ENCODE data around the gene CETN3.

Gene CETN3

DNA sequence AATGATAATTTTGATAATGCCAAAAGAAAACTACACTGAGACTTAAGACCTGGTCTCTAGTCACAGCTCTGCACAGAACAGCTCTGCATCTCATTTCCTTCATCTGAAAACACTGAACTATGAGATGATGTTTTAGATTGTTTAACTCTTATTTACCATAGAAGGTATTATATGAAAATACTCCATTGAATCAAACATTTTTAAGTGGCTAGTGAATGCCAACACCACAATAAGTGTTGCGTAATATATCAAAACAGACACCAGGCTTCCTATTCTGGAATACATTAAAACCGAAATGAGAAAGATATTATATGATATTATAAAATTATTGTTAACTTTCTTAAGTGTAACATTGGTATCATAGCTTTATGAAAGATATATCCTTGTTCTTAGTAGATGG is 14.6 kb downstream of the CETN3 start:
- H3K9me3 ChIP-seq, result no peaks in the 10 kb centered on the region
- intact Hi-C loops (cut with DNase I; ENCODE audit: low total_unique reads), result no loop called here
- H3K4me1 ChIP-seq, result no peaks in the 10 kb centered on the region
- no peak overlapping the region for H3K4me3 ChIP-seq
- H3K36me3 ChIP-seq, result peaks cover 0 to 13% (median 12%) of the 10 kb centered on the region in 3 donors
- DNase-seq, result no peak
- H3K27me3 ChIP-seq, result no peaks in the 10 kb centered on the region
- TF ChIP-seq, protein P1, sequence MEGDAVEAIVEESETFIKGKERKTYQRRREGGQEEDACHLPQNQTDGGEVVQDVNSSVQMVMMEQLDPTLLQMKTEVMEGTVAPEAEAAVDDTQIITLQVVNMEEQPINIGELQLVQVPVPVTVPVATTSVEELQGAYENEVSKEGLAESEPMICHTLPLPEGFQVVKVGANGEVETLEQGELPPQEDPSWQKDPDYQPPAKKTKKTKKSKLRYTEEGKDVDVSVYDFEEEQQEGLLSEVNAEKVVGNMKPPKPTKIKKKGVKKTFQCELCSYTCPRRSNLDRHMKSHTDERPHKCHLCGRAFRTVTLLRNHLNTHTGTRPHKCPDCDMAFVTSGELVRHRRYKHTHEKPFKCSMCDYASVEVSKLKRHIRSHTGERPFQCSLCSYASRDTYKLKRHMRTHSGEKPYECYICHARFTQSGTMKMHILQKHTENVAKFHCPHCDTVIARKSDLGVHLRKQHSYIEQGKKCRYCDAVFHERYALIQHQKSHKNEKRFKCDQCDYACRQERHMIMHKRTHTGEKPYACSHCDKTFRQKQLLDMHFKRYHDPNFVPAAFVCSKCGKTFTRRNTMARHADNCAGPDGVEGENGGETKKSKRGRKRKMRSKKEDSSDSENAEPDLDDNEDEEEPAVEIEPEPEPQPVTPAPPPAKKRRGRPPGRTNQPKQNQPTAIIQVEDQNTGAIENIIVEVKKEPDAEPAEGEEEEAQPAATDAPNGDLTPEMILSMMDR (IDR thresholded peaks at IDR 0.05), result no peak
- no peak overlapping the region for H3K27ac ChIP-seq

DNA sequence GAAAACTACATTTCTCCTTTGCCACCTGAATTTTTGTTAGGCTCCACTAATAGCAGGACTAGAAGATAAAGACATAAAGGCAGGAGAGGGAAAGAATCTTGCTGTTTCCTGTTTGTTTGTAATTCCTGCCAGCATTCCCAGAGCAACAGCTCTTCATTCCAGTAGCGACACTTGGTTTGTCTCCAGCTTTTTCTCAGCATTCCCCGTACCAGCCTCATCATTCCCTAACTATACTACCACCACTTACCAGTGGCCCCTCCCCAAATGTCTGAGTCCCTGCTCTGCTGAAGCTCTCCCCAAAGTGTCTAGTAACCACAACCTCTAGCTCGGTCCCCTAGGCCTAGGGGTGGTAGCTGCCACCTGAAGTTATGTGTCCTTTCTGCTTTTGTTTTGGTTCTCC is 18.6 kb downstream of the CETN3 start:
- Histone ChIP-seq H3K36me3 (no peaks in the 10 kb centered on the region), H3K4me3 (no peak overlapping the region), H3K9me3 (no peaks in the 10 kb centered on the region), H3K4me1 (no peaks in the 10 kb centered on the region), H3K27me3 (no peaks in the 10 kb centered on the region), H3K27ac (no peak overlapping the region)
- TF ChIP-seq, protein P1 (IDR thresholded peaks at IDR 0.05), result no peak
- DNase-seq, result no peak
- intact Hi-C loops (cut with DNase I; ENCODE audit: low total_unique reads), result no loop called here

DNA sequence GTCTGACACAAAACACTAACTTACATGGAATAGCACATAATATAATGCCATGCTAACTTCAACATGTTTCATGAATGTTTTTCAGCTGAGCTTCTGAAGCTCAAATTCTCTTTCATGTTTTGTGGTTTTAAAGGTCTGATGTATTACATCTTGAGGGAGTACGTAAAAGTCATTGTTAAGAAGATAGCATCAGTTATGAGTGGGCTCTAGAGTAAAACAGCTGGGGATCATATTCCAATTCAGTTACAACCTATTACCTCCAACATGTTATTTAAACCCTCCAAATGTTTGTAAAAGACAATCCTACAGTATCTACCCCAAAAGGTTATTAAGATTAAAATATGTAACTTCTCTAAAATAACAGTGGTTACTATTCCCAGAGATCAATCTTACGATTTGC is 19.2 kb downstream of the CETN3 start:
- Histone ChIP-seq H3K27ac (no peak overlapping the region), H3K4me3 (no peak overlapping the region), H3K9me3 (no peaks in the 10 kb centered on the region), H3K4me1 (no peaks in the 10 kb centered on the region), H3K36me3 (no peaks in the 10 kb centered on the region), H3K27me3 (no peaks in the 10 kb centered on the region)
- intact Hi-C loops (cut with DNase I; ENCODE audit: low total_unique reads), result no loop called here
- no peak for DNase-seq
- TF ChIP-seq, protein P1 (IDR thresholded peaks at IDR 0.05), result no peak

DNA sequence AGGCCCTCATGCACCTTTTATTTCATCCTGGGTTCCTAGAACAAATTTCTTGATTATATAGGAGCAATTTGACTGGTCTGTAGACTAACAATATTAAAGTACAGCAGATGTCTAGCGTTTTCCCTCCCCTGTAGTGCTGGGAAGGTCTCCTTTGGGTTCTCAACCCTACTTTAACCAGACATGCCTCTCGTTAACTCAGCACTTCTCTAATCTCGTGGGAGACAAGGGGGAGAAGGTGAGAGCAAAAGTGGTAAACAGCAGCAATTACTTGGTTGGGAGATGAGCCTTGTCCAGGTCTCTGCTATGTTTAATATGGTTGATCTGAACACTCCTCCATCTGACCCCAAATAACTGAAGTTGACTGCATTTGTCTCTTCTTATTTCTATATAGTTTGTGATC is 22.0 kb downstream of the CETN3 start:
- DNase-seq, result no peak
- Histone ChIP-seq H3K4me1 (no peaks in the 10 kb centered on the region), H3K4me3 (no peak overlapping the region), H3K27ac (no peak overlapping the region), H3K27me3 (no peaks in the 10 kb centered on the region), H3K9me3 (no peaks in the 10 kb centered on the region), H3K36me3 (no peaks in the 10 kb centered on the region)
- TF ChIP-seq, protein P1 (IDR thresholded peaks at IDR 0.05), result no peak
- intact Hi-C loops (cut with DNase I; ENCODE audit: low total_unique reads), result loop anchor here (10.0 kb wide), 1 partner anchor 1663 kb away; no protein-coding TSS in a partner anchor

DNA sequence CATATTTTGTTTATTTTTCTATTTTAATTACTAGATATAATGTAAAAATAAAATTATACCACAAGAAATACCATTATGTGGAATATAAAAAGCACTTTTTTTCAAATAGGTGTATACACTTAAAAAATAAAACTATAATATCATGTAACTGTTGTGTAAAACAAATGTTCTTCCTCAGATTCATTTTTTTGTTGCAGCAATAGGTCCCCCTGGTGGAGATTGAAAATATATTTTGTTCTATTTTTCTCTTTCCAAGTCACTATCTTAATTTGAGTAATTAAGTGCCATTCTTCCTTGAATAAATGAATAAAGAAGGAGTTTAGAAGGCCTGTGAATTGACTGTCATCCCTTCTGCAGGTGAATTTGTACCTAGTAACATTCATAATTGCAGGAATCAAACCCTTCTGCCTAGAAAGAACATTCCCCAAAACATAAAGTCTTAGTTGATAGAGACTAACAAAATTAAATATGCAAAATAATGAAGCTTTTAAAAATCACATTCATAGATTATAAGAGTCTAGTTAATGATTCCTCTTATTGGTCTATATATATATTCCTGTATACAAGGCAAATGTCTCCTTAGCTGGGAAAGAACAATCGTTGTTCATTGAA is 23.4 kb downstream of the CETN3 start:
- H3K27me3 ChIP-seq, result no peaks in the 10 kb centered on the region
- no peaks in the 10 kb centered on the region for H3K36me3 ChIP-seq
- TF ChIP-seq, protein P1 (IDR thresholded peaks at IDR 0.05), result peak; percentile 47
- no peaks in the 10 kb centered on the region for H3K9me3 ChIP-seq
- intact Hi-C loops (cut with DNase I; ENCODE audit: low total_unique reads), result loop anchor here (10.0 kb wide), 1 partner anchor 1661 kb away; no protein-coding TSS in a partner anchor
- DNase-seq, result no peak
- H3K27ac ChIP-seq, result no peak overlapping the region
- H3K4me3 ChIP-seq, result no peak overlapping the region
- H3K4me1 ChIP-seq, result no peaks in the 10 kb centered on the region
